Stimulated activated naive CD8-positive, alpha-beta T cell treated with anti-CD3 and anti-CD28 coated beads, Interleukin-15, Interleukin-2, amounts not matched to agents 100 ng/mL and 50 ng/mL, for 24 hours (primary cell): ENCODE data around the gene BARHL1.

Experiments
- H3K27ac Mint-ChIP-seq: one replicate; pipeline ENCODE4 v1.8.0; 2021; ENCODE audit warnings: mild to moderate bottlenecking, mixed read lengths
- H3K27me3 Mint-ChIP-seq: one replicate; pipeline ENCODE4 v1.8.0; 2021; ENCODE audit warnings: mixed read lengths
- H3K36me3 Mint-ChIP-seq: one replicate; pipeline ENCODE4 v1.8.0; 2021; ENCODE audit warnings: low read depth, mixed read lengths
- H3K4me1 Mint-ChIP-seq: one replicate; pipeline ENCODE4 v1.8.0; 2021; ENCODE audit warnings: low read depth, mixed read lengths
- H3K4me3 Mint-ChIP-seq: one replicate; pipeline ENCODE4 v1.8.0; 2021; ENCODE audit warnings: mild to moderate bottlenecking, mixed read lengths
- H3K9me3 Mint-ChIP-seq: one replicate; pipeline ENCODE4 v1.8.0; 2021; ENCODE audit warnings: mixed read lengths

BARHL1 gene

GRCh38 chr9:132632413-132633129 lies 50.2 kb downstream of the BARHL1 start:
- Mint-ChIP-seq H3K27me3 (no peaks in the 10 kb centered on the region), H3K36me3 (peaks cover 79% of the 10 kb centered on the region), H3K4me1 (no peaks in the 10 kb centered on the region), H3K27ac (no peak overlapping the region), H3K9me3 (no peaks in the 10 kb centered on the region), H3K4me3 (no peak overlapping the region)

GRCh38 chr9:132634327-132634726 lies 51.9 kb downstream of the BARHL1 start:
- no peak overlapping the region for H3K27ac Mint-ChIP-seq
- peaks cover 78% of the 10 kb centered on the region for H3K36me3 Mint-ChIP-seq
- H3K4me3 Mint-ChIP-seq = no peak overlapping the region
- no peaks in the 10 kb centered on the region for H3K27me3 Mint-ChIP-seq
- H3K9me3 Mint-ChIP-seq = no peaks in the 10 kb centered on the region
- no peaks in the 10 kb centered on the region for H3K4me1 Mint-ChIP-seq

GRCh38 chr9:132637351-132637750 lies 54.9 kb downstream of the BARHL1 start:
- H3K9me3 Mint-ChIP-seq = no peaks in the 10 kb centered on the region
- H3K27ac Mint-ChIP-seq = no peak overlapping the region
- H3K36me3 Mint-ChIP-seq = peaks cover 78% of the 10 kb centered on the region
- no peaks in the 10 kb centered on the region for H3K27me3 Mint-ChIP-seq
- H3K4me1 Mint-ChIP-seq = no peaks in the 10 kb centered on the region
- H3K4me3 Mint-ChIP-seq = no peak overlapping the region

DNA sequence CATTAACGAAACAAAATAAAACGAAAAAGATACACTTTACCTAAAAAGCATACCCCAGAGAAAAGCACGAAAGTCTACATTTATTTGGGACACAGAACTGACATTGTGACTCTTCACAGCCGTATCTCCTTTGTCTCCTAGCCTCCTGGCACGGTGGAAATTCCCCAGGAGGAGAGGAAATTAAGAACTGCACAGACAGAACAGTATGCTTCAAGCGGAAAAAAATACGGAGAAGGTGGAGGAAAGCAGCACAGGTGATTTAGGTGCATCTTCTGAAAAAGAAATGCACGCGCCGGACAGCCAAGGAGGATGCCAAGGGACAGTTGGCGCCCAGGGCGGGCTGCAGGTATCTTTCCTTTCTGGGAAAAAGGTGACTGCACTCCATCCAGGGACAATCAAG lies 55.4 kb downstream of the BARHL1 start:
- H3K27ac Mint-ChIP-seq = no peak overlapping the region
- H3K4me1 Mint-ChIP-seq = no peaks in the 10 kb centered on the region
- H3K36me3 Mint-ChIP-seq = peaks cover 81% of the 10 kb centered on the region
- H3K27me3 Mint-ChIP-seq = no peaks in the 10 kb centered on the region
- H3K4me3 Mint-ChIP-seq = no peak overlapping the region
- H3K9me3 Mint-ChIP-seq = no peaks in the 10 kb centered on the region

- Mint-ChIP-seq H3K4me3 (no peak overlapping the region), H3K27me3 (no peaks in the 10 kb centered on the region), H3K9me3 (no peaks in the 10 kb centered on the region), H3K27ac (no peak overlapping the region), H3K36me3 (peaks cover 82% of the 10 kb centered on the region), H3K4me1 (no peaks in the 10 kb centered on the region)
Measured at GRCh38 chr9:132638240-132638639, 55.8 kb downstream of the BARHL1 start.

DNA sequence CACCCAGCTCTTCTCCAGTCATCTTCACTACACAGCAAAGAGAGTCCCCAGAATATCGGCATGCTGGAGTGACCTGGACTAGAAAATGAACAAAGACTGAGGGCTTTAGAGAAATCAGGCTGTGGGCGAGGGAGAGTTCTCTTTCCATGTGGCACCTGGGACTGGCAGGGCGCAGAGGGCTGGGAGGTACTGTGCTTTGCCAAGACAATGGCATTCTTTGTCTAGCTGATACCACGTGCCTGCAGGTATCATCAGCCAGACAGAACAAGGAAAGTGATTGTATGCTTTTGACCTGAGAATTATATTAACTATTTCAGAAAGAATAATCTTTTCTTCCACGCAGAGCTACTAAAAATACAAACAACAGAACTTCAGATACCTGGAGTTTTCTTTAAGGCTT lies 56.9 kb downstream of the BARHL1 start:
- Mint-ChIP-seq H3K9me3 (no peaks in the 10 kb centered on the region), H3K4me1 (no peaks in the 10 kb centered on the region), H3K36me3 (peaks cover 80% of the 10 kb centered on the region)

More for the DNA sequence above, 56.9 kb downstream of the BARHL1 start:
- H3K27ac Mint-ChIP-seq = no peak overlapping the region
- no peaks in the 10 kb centered on the region for H3K27me3 Mint-ChIP-seq
- H3K4me3 Mint-ChIP-seq = no peak overlapping the region
